Activated CD8-positive, alpha-beta memory T cell treated with anti-CD3 and anti-CD28 coated beads for 36 hours (primary cell): Measurements from ENCODE around the gene RAB1B. TPM values are rescaled to one million over a fixed set of nuclear protein-coding genes. Genes with fewer than 3 reads are reported as not detected.

Source experiments
- CTCF ChIA-PET: fragments of 350-600 bp; sonication (Branson Sonifier 250); formaldehyde crosslinking; loops from one replicate; lab custom pipeline; 2021; ENCODE audit warnings: antibody characterized with exemption; lab: Charles Lee
- POLR2A ChIA-PET: fragments of 350-600 bp; sonication (Branson Sonifier 250); formaldehyde crosslinking; loops from one replicate; lab custom pipeline; 2021; ENCODE audit warnings: antibody characterized with exemption; lab: Charles Lee
- total RNA-seq, 2 experiments: library from RNA; stranded (reverse); gene quantifications; one replicate each; pipeline ENCODE4 v1.2.3, GENCODE V29; 2021

RAB1B gene
- total RNA-seq, 2 experiments from 2014 or later: 118 TPM

DNA sequence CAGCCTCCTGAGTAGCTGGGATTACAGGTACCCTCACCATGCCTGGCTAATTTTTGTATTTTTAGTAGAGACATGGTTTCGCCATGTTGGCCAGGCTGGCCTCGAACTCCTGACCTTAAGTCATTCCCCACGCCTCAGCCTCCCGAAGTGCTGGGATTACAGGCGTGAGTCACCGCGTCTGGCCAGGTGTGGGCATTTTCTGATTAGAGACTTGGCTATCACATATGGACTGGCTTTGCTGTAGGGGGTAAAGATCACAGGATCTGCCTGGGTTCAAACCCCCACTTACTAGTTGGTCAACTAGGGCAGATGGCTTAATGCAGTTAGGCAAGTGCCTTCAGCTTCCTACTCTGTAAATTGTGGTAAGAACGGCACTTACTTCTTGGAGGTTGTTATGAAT, 41.9 kb downstream of the RAB1B start:
- CTCF ChIA-PET: interaction anchor here (3.8 to 5.1 kb wide), 2 partner anchors 36 to 77 kb away, joined by 36 to 44 read pairs; partner anchors contain the start of genes B4GAT1 and BRMS1
- POLR2A ChIA-PET: no interaction called here

DNA sequence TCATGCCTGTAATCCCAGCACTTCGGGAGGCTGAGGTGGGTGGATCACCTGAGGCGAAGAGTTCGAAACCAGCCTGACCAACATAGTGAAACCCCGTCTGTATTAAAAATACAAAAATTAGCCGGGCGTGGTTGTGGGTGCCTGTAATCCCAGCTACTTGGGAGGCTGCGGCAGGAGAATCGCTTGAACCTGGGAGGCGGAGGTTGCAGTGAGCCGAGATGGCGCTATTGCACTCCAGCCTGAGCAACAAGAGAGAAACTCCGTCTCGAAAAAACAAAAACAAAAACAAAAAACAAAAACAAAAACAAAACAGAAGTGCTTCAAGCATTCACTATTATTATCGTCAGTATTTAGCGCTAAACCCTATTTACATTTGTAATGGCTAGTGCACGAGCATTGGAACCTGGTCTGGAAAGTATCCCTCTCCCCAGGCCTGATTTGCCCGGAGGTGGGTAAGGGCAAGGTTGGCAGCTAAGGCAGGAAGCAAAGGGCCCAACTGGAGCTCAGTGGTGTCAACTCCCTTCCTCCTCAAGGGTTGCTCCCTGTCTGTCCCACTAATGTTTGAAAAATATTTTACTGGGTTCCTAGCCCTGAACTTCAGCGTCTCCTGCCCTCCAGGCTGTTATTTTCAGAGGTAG, 42.5 kb downstream of the RAB1B start:
- POLR2A ChIA-PET: interaction anchor here (0.6 to 0.8 kb wide), 2 partner anchors 30 to 51 kb away, joined by 3 to 4 read pairs; no protein-coding TSS in a partner anchor
- CTCF ChIA-PET: interaction anchor here (0.7 to 8.1 kb wide), 17 partner anchors 11 to 77 kb away, joined by 3 to 111 read pairs (median 5); partner anchors contain the start of genes B4GAT1, BRMS1, RIN1 and TMEM151A

DNA sequence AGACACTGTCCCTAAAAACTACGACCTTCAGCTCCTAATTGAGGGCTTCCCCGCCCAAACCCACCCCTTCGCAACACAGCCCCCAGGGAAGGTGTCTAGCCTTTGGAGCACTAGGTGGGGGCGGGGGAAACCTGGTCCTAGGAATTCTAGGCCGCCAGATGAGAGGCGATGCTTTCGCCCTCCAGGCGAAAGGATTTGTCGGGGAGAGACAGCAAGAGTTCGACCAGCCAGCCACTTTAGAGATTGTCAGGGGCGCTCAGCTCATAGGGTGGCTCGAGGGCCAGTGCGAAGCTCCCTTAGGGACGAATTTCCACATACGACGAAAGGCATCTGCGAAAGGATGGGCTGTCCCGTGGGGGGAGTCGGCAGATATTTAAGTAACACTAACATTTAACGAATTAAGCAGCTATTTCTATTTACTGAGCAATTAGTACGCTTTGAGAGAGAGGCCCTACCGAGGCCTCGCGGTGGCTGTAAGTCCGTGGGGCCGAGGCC, 43.1 kb downstream of the RAB1B start:
- ChIA-PET CTCF (interaction anchor here (0.7 to 8.1 kb wide), 17 partner anchors 11 to 76 kb away, joined by 3 to 111 read pairs (median 5); partner anchors contain the start of genes B4GAT1, BRMS1, RIN1 and TMEM151A), POLR2A (interaction anchor here (0.6 to 0.8 kb wide), 2 partner anchors 31 to 51 kb away, joined by 3 to 4 read pairs; no protein-coding TSS in a partner anchor)

GRCh38 chr11:66311965-66312548, 43.6 kb downstream of the RAB1B start:
- ChIA-PET CTCF (interaction anchor here (0.6 to 8.1 kb wide), 24 partner anchors 10 to 90 kb away, joined by 3 to 111 read pairs (median 5); partner anchors contain the start of genes B4GAT1, BRMS1, RIN1 and SLC29A2), POLR2A (interaction anchor here (0.5 to 1.2 kb wide), 9 partner anchors 10 to 883 kb away, joined by 3 to 7 read pairs (median 4); partner anchors contain the start of gene SLC29A2)

DNA sequence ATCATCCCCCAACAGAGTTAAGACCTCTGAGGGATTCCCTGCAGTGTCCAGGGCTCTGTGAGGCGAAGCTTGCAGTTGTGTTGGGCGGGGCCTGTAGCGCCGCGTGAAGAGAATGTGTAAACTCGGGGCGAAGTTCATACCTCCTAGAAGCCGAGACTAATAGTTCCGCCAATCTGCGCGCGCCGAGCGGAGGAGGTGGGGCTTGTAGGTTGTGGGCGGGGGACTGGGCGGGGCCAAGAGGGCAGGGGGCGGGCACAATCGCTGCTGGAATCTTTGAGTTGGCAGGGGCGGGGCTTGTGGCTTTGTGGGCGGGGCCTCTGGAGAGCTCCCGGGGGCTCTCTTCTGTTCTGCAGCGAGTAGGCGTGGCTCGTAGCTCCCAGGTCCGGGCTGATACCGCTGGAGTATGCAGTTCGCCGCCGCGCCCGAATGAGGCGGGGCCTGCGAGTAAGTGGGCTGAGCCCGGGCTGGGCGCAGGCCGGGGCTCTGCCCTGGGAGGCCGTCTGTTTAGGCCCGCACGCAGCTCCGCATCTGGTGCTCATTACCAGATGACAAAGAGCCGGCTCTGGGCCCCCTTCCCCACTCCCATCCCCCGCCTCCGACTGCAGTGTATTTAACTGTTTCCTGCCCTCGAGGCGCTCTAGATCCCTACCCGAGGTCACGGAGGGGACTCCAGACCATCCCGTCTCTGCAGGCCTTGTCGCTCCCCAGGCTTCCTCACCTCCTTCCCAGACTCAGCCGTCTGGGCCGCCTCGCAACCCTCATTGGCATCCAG, 44.3 kb downstream of the RAB1B start:
- POLR2A ChIA-PET: interaction anchor here (0.5 to 1.2 kb wide), 8 partner anchors 10 to 883 kb away, joined by 3 to 7 read pairs (median 4); partner anchors contain the start of gene SLC29A2
- CTCF ChIA-PET: interaction anchor here (0.6 to 8.1 kb wide), 16 partner anchors 9 to 91 kb away, joined by 3 to 111 read pairs (median 5); partner anchors contain the start of genes B4GAT1, BRMS1, RIN1 and SLC29A2

DNA sequence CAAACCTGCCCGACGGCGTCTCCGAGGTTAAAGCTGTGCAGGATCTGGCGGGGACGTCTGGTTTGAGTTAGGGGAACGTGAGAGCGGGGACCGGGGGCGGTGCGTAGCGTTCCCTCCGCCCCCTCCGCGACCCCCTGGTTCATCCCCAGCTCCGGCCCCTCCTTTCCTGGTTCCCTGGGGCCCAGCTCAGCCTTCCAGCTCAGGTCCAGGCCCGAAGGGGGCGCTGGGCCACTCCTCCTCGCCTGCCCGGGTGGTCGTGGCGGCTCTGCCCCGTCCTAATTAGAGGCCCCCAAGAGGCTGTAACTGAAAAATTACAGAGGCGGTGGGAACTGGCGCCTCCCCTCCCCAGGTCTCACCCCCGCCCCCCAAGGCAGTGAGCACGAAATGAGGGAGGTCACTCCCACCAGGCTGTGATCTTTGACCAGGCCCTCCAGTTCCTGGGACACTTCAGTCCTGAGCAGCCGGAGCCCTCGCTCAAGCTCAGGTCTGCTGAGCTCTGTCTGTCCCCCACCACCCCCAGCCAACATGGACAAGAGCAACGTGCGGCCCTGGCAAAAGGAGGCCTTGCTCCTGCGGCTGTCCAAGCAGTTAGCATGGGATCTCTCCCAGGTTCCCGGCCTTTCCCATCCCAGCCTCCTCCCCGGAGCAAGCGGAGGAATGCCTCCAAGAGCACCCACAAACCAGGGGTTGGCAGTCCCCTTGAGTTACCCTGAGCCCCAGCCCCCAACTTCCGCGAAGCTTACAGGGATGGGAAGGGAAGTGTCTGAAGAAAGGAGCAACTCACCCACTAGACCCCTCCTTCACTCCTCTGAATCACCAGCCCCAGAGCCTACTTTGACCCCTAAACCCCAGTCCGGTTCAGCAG, 45.1 kb downstream of the RAB1B start:
- ChIA-PET CTCF (interaction anchor here (1.1 to 8.1 kb wide), 11 partner anchors 8 to 91 kb away, joined by 3 to 111 read pairs (median 7); partner anchors contain the start of genes B4GAT1, BRMS1, RIN1 and YIF1A), POLR2A (interaction anchor here (0.9 to 1.2 kb wide), 5 partner anchors 12 to 57 kb away, joined by 3 to 7 read pairs (median 5); partner anchors contain the start of gene SLC29A2)

GRCh38 chr11:66314186-66314501, 45.7 kb downstream of the RAB1B start:
- CTCF ChIA-PET: interaction anchor here (1.6 to 8.1 kb wide), 4 partner anchors 18 to 74 kb away, joined by 4 to 111 read pairs (median 40); partner anchors contain the start of genes B4GAT1, BRMS1 and RIN1

GRCh38 chr11:66314561-66315497, 46.4 kb downstream of the RAB1B start:
- ChIA-PET CTCF (interaction anchor here (1.0 to 8.1 kb wide), 4 partner anchors 18 to 74 kb away, joined by 3 to 111 read pairs (median 4); partner anchors contain the start of gene RIN1), POLR2A (no interaction called here)

More at GRCh38 chr11:66314186-66314501, 45.7 kb downstream of the RAB1B start:
- POLR2A ChIA-PET: no interaction called here

DNA sequence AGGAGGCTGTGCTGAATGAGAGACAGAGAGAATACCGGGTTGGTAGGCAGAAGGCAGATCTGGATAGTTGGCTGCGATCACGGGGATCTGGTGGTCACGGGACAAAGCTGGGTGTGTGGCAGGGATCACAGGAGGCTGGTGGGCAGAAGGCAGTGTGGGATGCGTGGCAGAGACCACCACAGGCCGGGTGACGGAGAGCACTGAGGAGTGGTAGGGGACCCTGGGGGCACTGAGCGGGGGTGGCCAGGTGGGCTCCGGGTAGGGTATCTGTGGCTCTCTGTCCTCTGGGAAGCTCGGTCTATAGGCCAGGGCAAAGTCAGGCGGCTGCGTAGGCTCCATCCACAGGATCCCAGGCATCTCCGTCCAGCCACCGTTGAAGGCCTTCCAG, 47.1 kb downstream of the RAB1B start:
- ChIA-PET CTCF (interaction anchor here (1.0 to 8.1 kb wide), 4 partner anchors 17 to 73 kb away, joined by 3 to 111 read pairs (median 4); partner anchors contain the start of gene RIN1), POLR2A (no interaction called here)

- ChIA-PET POLR2A (interaction anchor here (1.1 to 2.1 kb wide), 2 partner anchors 29 to 56 kb away, joined by 3 to 6 read pairs; partner anchors contain the start of gene BRMS1), CTCF (interaction anchor here (1.0 to 8.1 kb wide), 4 partner anchors 16 to 72 kb away, joined by 3 to 111 read pairs (median 4); partner anchors contain the start of gene RIN1)
Measured at GRCh38 chr11:66315921-66316811, 47.7 kb downstream of the RAB1B start.

DNA sequence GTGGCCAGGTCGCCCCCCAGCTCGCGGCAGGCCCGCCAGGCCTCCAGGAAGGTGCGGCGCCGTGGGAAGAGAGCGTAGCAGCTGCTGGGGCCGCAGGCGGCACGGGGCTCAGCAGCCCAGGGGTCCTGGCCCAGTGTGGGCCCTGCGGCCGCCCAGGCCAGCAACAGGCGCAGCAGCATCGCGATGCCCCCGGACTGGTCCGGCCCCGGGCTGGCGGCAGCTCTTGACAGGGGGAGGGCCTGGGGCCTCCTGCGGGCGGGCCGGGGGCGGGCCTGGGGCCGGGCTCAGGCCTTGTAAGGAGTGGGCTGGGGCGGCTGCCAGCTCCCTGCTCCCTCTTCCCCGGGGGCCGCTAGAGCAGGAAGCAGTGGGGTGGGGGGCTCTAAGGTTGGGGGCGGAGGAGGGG, 48.4 kb downstream of the RAB1B start, which contains the start of gene CD248:
CD248 (minus strand) TSS at position 196 of the 403 bp plus-strand sequence; CDS start at position 179, 17 bp downstream.
- CTCF ChIA-PET: interaction anchor here (1.1 to 8.1 kb wide), 3 partner anchors 8 to 122 kb away, joined by 3 to 111 read pairs (median 7); partner anchors contain the start of genes MRPL11 and RIN1
- POLR2A ChIA-PET: interaction anchor here (0.6 to 2.1 kb wide), 6 partner anchors 9 to 229 kb away, joined by 3 to 9 read pairs (median 3); partner anchors contain the start of genes ACTN3, BRMS1 and YIF1A

- CTCF ChIA-PET: interaction anchor here (0.6 to 8.1 kb wide), 5 partner anchors 8 to 122 kb away, joined by 3 to 111 read pairs (median 6); partner anchors contain the start of genes MRPL11 and RIN1
- POLR2A ChIA-PET: interaction anchor here (0.6 to 2.1 kb wide), 8 partner anchors 9 to 229 kb away, joined by 3 to 9 read pairs (median 4); partner anchors contain the start of genes ACTN3, BRMS1 and YIF1A
Measured at GRCh38 chr11:66317322-66317722, 48.9 kb downstream of the RAB1B start.

DNA sequence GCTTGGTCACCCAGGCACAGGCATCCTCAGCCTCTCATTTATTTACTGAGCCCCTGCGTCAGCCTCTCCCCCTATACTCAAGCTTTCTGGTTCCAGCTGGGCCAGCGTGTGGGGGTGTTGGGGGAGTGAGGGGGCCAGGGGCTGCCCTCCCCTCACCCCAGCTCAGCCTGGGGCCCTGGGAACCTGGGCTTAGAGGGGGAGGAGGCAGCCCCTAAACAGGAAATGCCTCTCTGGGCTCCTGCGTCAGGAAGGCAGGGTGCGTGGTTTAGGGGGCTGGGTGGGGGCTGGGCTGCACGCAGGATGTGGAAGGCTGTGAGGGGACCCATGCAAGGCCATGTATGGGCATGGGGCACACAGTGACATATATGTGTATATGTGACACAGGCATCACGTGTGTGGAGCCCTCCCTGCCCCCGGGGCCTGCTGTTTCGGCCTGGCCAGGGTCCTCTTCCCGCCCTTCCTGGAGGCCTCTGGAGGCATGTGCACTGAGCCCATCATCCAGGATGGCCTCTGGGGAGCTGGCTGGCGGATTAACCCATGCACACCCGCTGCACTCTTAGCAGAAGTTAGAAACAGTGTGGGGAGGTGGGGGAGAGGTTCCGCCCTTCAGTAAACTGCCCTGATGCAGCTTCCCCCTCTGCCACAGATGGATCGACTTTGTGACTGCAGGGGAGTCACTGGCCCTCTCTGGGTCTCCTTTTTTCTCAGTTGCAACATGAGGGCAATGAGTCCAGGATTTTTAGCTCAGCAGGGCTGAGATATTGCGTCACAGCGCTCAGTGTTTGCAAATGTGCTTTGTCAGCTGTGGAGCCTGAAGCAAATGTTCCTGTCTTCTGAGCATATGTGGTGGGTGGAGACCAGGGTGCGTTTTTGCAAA, 49.5 kb downstream of the RAB1B start:
- CTCF ChIA-PET: interaction anchor here (0.6 to 8.1 kb wide), 7 partner anchors 7 to 121 kb away, joined by 3 to 111 read pairs (median 4); partner anchors contain the start of genes MRPL11 and RIN1
- POLR2A ChIA-PET: interaction anchor here (0.6 to 2.1 kb wide), 7 partner anchors 8 to 228 kb away, joined by 3 to 9 read pairs (median 6); partner anchors contain the start of genes ACTN3, BRMS1 and YIF1A
